GM10266 (cell line): ENCODE measurements around the gene MYL9.

Experiments
- DNase-seq: peaks from one replicate; pipeline ENCODE4 v3.0.0; 2012; ENCODE audit errors: extremely low spot score
- TF ChIP-seq, protein P1 (sequence below): IDR thresholded peaks from 2 replicates; pipeline ENCODE4 v1.5.1; 2012; ENCODE audit warnings: mild to moderate bottlenecking, low read depth; ENCODE audit not compliant: control insufficient read depth, insufficient read depth; ENCODE audit errors: missing control alignments

The MYL9 gene

DNA sequence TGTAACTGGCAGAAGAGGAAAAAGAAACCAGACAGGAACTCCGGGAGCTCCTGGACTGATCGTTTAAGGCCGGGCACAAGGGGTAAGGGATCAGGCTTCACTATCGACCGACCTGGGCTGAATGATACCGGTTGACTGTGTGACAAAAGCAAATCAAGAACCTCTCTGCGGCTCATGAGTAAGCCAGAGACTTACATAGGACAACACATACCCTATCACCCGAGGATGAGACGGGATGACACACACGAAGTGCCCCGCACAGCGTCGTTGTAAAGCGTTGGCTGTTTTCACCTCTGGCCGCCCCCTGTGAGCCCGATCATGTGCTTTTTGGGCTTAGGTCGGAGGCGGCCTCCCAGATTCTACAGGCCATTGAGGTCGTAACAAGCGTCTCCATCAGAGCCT, 31.4 kb downstream of the MYL9 start:
- TF ChIP-seq, protein P1, sequence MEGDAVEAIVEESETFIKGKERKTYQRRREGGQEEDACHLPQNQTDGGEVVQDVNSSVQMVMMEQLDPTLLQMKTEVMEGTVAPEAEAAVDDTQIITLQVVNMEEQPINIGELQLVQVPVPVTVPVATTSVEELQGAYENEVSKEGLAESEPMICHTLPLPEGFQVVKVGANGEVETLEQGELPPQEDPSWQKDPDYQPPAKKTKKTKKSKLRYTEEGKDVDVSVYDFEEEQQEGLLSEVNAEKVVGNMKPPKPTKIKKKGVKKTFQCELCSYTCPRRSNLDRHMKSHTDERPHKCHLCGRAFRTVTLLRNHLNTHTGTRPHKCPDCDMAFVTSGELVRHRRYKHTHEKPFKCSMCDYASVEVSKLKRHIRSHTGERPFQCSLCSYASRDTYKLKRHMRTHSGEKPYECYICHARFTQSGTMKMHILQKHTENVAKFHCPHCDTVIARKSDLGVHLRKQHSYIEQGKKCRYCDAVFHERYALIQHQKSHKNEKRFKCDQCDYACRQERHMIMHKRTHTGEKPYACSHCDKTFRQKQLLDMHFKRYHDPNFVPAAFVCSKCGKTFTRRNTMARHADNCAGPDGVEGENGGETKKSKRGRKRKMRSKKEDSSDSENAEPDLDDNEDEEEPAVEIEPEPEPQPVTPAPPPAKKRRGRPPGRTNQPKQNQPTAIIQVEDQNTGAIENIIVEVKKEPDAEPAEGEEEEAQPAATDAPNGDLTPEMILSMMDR = no peak
- peak; percentile 49 for DNase-seq

DNA sequence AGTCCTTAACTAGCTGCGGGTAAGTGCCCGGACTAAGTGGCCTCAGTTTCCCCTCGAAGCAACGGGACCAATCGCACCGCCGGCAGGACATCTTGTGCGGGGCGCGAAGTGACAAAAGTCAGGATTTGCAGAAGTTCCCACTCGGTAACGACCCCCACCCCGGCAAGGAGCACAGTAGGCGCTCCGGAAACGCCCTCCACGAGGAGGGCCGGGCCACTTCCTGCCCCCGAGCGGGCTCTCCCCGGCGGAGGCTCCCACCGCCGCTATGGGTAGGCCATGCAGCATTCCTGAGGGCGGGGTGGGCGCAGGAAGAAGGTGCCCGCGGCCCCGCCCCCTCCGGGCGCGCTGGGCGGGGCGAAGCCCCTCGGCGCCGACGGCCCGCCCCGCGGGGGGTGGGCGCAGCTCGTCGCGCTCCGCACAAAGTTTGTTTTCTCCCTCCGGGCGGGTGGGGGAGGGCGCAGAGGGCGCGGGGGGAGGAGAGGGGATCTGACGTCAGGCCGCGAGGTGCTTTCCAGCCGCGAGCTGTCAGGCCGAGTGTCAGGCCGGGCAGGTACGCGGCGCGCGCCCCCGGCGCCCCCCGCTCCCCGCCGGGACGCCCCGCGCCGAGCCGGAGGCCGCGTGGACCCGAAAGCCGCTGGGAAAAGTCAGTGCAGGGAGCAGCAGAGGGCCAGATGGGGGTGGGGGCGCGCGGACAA, 31.9 kb downstream of the MYL9 start, which contains the start of gene TGIF2:
TSS of gene TGIF2 (plus strand) at position 495 of the 695 bp plus-strand sequence. CDS start 5,178 bp downstream, outside the sequence.
- TF ChIP-seq, protein P1 = no peak
- peak; percentile 100 for DNase-seq

DNA sequence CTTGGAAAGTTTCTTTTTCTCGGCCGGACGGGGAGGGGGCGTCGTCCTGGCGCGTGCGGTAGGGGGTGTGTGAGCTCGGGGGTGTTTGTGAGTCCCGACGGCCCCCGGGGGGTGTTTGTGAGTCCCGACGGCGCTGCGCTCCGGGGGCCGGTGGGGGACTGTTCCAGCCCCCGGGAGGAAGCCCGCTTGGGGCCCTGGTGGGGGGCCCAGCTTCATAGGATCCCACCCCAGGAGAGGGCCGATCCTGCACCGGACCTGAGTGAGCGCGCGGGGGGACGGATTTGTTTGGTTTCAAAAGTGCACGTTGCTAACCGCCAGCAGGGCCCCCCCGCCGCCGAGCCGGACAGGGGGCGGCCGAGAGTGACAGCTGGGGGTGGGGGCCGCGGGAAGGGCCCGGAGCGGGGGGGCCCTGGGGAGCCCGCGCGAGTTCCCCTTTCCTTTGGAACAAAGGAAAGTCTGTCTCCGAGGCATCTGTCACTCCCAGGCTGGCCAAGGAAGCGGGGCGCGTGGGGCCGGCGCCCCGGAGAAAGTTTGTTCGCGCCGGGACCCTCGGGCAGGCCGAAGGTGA, 32.6 kb downstream of the MYL9 start:
- peak; percentile 74 for DNase-seq
- TF ChIP-seq, protein P1 = no peak

DNA sequence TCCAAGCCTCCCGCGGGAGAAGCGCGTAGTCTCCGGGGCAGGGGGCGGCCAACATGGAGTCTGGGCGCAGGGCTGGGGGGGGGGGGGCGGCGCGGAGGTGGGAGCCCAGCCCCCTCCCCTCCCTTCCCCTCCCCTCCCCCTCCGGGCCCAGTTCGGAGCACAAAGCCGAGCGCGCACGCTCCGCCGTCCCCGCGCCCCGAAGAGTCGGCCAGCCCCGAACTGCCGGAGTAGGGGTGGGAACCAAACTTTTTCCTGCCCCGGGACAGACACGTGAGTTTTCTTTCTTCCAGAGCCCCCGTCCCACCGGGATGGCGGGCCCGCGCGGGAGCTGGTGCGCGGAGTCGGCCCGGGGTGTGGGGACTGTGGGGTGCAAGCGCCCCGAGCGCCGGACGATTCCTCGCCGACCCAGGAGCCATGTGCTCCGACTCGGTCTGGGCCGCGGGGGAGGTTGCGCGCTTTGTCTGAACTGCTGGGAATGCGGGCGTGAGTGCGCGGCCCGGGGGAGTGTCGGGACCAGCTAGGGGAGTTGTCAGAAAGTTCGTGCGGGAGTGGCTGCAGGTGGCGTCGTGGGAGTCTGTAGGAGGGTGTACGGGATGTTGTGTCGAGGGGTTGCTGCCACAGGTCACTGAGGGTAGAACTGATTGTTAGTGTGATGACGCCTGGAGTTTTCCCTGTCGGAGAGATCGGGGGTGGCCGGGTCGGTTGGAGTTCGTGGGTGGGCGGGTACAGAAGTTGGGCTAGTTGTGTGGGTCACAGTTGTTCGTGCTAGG, 33.2 kb downstream of the MYL9 start:
- DNase-seq = peak; percentile 57
- TF ChIP-seq, protein P1 = no peak

DNA sequence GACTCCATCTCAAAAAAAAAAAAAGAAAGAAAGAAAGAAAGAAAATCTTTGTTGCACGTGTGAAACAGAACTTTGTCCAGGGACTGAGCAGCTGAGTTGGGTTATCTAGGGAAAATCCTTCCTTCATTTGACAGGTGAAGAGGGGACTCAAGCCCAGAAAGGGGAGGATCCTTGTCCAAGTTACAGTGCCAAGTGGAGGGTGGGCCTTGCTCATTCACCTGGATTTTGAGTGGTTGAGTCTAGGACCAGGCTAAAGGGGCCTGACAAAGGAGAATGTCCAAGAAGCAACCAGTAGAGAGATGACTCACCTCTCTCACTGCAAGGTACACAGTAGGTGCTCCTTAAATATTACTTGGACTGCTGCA, 34.7 kb downstream of the MYL9 start:
- TF ChIP-seq, protein P1 = no peak
- no peak for DNase-seq

DNA sequence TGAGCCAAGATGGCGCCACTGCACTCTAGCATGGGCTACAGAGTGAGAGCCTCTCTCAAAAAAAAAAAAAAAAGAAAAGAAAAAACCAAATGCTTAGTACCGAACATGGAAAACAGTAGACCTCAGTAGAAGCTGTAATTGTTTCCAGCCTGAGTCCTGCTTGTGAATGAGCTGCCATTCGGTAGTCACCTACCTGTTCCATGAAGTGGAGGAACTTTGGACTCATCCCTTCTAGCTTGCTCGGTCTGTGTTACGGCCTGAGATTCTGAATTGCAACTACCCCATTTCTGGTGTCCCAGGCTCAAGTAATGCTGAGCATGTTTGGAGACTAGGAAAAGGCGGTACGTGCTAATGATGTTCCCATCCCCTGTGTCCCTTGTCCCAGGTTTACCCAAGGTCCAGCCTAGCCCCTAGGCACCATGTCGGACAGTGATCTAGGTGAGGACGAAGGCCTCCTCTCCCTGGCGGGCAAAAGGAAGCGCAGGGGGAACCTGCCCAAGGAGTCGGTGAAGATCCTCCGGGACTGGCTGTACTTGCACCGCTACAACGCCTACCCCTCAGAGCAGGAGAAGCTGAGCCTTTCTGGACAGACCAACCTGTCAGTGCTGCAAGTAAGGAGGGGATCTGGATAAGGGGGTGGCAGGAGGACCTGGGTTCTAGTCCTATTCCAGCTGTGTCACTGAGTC, 37.2 kb downstream of the MYL9 start:
- TF ChIP-seq, protein P1 = no peak
- no peak for DNase-seq
